ENCODE measurements around the gene CPXM1.

Gene CPXM1

DNA sequence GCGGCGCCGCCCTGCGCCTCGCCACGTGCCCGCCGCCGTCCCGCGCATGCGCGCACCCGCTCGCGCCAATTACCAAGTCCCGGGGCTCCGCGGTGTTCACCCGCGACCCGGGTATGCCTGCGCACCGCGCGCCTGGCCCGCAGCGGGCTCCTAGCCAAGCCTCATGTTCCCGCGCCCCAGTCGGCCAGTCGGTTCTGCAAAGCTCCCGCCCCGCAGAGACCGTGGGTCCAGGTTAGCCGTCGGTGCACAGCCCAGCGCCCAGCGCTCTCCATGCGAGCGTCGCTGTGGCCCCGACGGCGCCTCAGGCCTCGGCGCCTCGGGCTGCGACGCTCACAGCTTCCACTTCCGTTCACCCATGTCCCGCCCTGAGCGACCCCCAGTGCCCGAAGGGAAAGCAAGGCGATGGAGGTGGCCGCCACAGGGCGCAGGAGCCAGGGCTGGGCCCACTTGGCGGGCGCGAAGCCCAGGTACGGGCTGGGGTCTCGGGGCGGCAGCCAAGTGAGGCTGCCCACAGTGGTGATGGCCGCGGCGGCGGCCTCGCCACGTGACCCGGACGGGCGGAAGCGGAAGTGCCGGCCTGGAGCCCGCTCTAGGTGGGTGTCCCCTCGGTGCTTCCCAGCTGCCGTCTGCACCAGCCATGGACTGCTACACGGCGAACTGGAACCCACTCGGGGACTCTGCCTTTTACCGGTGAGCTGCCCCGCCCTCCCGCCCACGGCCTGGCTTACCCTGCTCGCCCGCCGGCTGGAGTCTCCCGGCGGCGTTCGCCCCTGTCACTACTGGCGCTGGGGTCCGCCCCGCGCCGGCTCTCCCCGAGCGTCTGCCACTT lies 39.9 kb upstream of the CPXM1 start, which contains the start of the genes PCED1A and VPS16:
TSS of gene PCED1A (minus strand) at position 518 of the 829 bp plus-strand sequence. CDS start 743 bp downstream, outside the sequence.
TSS of gene VPS16 (plus strand) at position 608 of the 829 bp plus-strand sequence. CDS start at position 638, 30 bp downstream.
- peak within 1 kb of the TSS; percentile 82 for H3K27ac ChIP-seq
- CTCF ChIA-PET, result interaction anchor here (0.6 to 2.4 kb wide), 4 partner anchors 8 to 87 kb away, joined by 3 to 11 read pairs (median 4); no protein-coding TSS in a partner anchor
- DNase-seq (ENCODE audit: low spot score), result peak; percentile 94
- POLR2A ChIA-PET (ENCODE audit: low non-redundant PET), result interaction anchor here (0.5 to 0.6 kb wide), 2 partner anchors 67 to 233 kb away, joined by 3 read pairs; no protein-coding TSS in a partner anchor
- TF ChIP-seq CTCF (conservative IDR thresholded peaks at IDR 0.05; ENCODE audit: low read depth), result no peak

DNA sequence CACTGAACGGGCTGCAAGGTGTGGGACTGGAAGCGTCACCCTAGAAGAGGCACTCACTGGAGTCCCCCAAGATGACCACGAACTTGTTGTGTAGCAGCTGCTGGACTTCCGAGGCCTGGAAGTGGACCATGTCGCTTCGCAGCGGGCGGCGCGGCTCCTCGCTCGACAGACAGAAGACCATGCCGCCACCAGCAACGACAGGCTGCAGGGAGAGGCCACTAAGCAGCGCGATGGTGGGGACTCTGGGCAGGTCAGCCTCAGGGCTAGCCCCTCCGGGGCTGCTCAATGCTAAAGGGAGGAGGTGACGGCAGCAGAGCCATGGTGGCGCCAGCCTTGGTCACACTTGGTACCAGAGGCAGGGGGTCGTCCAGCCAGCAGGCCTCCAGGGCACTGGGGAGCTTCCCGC lies 39.3 kb upstream of the CPXM1 start:
- no peak for TF ChIP-seq CTCF (conservative IDR thresholded peaks at IDR 0.05; ENCODE audit: low read depth)
- H3K27ac ChIP-seq, result peak overlapping the region; percentile 82
- CTCF ChIA-PET, result interaction anchor here (0.6 to 2.4 kb wide), 4 partner anchors 8 to 86 kb away, joined by 3 to 11 read pairs (median 4); no protein-coding TSS in a partner anchor
- DNase-seq (ENCODE audit: low spot score), result no peak
- POLR2A ChIA-PET (ENCODE audit: low non-redundant PET), result interaction anchor here (0.5 kb wide), 1 partner anchor 67 kb away, joined by 3 read pairs; no protein-coding TSS in a partner anchor

GRCh38 chr20:2838847-2839671 lies 38.6 kb upstream of the CPXM1 start:
- TF ChIP-seq CTCF (conservative IDR thresholded peaks at IDR 0.05; ENCODE audit: low read depth), result no peak
- ChIA-PET POLR2A (ENCODE audit: low non-redundant PET) (interaction anchor here (0.5 kb wide), 1 partner anchor 68 kb away, joined by 3 read pairs; no protein-coding TSS in a partner anchor), CTCF (interaction anchor here (1.0 to 2.4 kb wide), 2 partner anchors 13 to 86 kb away, joined by 3 to 11 read pairs; no protein-coding TSS in a partner anchor)
- DNase-seq (ENCODE audit: low spot score), result no peak
- no peak overlapping the region for H3K27ac ChIP-seq

- H3K27ac ChIP-seq, result no peak overlapping the region
- no peak for DNase-seq (ENCODE audit: low spot score)
- ChIA-PET CTCF (no interaction called here), POLR2A (ENCODE audit: low non-redundant PET) (no interaction called here)
- TF ChIP-seq CTCF (conservative IDR thresholded peaks at IDR 0.05; ENCODE audit: low read depth), result no peak
Observed at GRCh38 chr20:2838170-2838797, 37.9 kb upstream of the CPXM1 start.

- ChIA-PET CTCF (no interaction called here), POLR2A (ENCODE audit: low non-redundant PET) (no interaction called here)
- TF ChIP-seq CTCF (conservative IDR thresholded peaks at IDR 0.05; ENCODE audit: low read depth), result no peak
- H3K27ac ChIP-seq, result no peak overlapping the region
- DNase-seq (ENCODE audit: low spot score), result no peak
Observed at GRCh38 chr20:2837221-2837960, 37.0 kb upstream of the CPXM1 start.
